Activated T-cell treated with anti-CD3 and anti-CD28 coated beads for 4 hours (primary cell): Measurements from ENCODE around the gene ATM.

Experiments used
- DNase-seq: peaks from one replicate; pipeline ENCODE4 v3.0.0-alpha.2; 2020

ATM gene, protein sequence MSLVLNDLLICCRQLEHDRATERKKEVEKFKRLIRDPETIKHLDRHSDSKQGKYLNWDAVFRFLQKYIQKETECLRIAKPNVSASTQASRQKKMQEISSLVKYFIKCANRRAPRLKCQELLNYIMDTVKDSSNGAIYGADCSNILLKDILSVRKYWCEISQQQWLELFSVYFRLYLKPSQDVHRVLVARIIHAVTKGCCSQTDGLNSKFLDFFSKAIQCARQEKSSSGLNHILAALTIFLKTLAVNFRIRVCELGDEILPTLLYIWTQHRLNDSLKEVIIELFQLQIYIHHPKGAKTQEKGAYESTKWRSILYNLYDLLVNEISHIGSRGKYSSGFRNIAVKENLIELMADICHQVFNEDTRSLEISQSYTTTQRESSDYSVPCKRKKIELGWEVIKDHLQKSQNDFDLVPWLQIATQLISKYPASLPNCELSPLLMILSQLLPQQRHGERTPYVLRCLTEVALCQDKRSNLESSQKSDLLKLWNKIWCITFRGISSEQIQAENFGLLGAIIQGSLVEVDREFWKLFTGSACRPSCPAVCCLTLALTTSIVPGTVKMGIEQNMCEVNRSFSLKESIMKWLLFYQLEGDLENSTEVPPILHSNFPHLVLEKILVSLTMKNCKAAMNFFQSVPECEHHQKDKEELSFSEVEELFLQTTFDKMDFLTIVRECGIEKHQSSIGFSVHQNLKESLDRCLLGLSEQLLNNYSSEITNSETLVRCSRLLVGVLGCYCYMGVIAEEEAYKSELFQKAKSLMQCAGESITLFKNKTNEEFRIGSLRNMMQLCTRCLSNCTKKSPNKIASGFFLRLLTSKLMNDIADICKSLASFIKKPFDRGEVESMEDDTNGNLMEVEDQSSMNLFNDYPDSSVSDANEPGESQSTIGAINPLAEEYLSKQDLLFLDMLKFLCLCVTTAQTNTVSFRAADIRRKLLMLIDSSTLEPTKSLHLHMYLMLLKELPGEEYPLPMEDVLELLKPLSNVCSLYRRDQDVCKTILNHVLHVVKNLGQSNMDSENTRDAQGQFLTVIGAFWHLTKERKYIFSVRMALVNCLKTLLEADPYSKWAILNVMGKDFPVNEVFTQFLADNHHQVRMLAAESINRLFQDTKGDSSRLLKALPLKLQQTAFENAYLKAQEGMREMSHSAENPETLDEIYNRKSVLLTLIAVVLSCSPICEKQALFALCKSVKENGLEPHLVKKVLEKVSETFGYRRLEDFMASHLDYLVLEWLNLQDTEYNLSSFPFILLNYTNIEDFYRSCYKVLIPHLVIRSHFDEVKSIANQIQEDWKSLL (N-terminal part only)

DNA sequence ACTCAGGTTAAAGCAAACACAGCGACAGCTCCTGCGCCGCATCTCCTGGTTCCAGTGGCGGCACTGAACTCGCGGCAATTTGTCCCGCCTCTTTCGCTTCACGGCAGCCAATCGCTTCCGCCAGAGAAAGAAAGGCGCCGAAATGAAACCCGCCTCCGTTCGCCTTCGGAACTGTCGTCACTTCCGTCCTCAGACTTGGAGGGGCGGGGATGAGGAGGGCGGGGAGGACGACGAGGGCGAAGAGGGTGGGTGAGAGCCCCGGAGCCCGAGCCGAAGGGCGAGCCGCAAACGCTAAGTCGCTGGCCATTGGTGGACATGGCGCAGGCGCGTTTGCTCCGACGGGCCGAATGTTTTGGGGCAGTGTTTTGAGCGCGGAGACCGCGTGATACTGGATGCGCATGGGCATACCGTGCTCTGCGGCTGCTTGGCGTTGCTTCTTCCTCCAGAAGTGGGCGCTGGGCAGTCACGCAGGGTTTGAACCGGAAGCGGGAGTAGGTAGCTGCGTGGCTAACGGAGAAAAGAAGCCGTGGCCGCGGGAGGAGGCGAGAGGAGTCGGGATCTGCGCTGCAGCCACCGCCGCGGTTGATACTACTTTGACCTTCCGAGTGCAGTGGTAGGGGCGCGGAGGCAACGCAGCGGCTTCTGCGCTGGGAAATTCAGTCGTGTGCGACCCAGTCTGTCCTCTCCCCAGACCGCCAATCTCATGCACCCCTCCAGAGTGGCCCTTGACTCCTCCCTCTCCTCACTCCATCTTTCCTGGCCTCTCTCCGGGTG lies at the start of gene ATM, which contains the start of gene NPAT:
ATM (plus strand) TSS at position 494 of the 774 bp plus-strand sequence. CDS start 4,558 bp downstream, outside the sequence.
NPAT (minus strand) TSS at position 65 of the 774 bp plus-strand sequence. CDS start 102 bp downstream, outside the sequence.
- DNase-seq, result peak; percentile 92

DNA sequence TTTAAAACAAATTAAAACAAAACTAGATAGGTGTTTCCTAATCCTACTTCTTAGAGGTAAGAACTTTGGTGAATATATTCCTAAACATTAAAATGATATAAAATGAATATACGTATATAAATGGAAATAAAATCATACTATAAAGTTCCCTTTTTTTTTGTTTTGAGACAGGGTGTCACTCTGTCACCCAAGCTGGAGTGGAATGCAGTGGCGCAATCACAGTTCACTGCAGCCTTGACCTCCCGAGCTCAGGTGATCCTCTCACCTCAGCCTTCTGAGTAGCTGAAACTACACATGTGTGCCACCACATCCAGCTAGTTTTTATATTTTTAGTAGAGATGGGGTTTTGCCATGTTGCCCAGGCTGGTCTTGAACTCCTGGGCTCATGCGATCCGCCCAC lies 45.3 kb upstream of the ATM start:
- DNase-seq, result no peak

DNA sequence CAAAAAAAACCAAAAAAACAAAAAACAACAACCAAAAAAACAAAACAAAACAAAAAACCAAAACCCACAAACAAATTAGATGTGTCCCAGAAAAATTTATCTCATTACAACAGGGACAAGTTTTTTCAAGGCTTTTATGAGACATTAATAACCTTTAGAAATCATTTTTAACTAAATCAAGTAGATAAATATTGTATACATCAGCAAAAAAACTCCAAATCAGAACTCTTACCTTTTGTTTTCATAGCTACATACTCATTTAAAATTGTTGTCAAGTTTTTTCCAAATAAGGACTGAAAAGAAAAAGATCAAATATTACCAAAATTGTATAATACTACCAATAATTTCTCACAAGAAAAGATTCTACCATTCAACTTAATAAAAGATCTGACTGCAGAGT lies 29.1 kb upstream of the ATM start:
- DNase-seq, result no peak

DNA sequence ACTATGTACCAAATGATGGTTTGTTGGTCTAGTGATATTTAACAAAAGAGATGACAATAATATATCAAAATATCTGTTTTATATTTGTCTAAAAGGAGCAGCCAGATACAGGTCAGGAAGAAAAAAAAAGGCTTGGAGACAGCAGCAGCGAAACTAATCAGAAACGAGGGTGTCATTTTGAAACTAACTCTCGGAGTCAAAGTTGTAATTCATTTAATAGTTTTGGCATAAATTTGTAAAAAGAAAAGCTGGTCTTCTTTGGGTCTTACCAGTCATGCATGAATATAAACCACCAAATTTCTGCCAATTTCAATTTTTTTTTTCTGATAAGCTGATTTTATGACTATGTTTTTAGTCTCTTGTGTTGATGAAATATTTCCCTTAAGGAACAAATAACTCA lies 26.0 kb upstream of the ATM start:
- DNase-seq, result no peak

DNA sequence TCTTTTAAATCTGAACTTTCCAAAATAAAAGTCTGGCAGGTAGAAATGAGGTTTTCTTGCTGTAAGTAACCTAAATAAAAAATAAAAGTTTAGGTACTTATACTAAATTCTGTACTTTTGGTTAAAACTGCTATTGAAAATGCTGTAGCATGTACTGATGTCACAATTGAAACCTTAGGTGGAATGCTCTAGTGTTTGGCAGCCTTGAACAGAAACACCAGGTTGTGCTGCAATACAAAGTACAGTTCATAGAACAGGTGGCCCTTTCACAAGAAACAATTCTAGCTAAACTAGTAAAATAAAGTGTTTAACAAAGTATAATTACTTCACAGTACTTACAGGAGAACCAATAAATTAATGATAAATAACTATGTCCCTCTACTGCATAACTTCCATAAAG lies 25.5 kb upstream of the ATM start:
- DNase-seq, result no peak

DNA sequence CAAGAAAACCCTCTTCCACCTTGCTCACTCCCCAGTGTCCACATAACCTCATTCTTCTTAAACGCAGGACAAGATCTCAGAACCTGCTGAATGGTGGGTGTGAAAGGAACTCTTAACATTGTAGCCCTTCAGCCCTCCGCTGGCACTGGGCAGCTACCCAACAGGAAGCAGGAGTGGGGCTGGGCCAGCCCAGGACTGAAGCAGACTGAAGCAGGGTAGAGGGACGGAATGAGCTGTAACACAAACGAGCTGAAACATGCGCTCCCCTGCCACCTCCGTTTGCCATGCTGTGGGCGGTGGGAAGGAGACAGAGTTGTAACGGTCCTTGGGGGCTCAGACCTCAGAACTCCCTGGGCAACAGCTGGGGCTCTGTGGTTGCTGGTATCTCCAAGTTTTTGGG lies 24.0 kb upstream of the ATM start:
- no peak for DNase-seq

DNA sequence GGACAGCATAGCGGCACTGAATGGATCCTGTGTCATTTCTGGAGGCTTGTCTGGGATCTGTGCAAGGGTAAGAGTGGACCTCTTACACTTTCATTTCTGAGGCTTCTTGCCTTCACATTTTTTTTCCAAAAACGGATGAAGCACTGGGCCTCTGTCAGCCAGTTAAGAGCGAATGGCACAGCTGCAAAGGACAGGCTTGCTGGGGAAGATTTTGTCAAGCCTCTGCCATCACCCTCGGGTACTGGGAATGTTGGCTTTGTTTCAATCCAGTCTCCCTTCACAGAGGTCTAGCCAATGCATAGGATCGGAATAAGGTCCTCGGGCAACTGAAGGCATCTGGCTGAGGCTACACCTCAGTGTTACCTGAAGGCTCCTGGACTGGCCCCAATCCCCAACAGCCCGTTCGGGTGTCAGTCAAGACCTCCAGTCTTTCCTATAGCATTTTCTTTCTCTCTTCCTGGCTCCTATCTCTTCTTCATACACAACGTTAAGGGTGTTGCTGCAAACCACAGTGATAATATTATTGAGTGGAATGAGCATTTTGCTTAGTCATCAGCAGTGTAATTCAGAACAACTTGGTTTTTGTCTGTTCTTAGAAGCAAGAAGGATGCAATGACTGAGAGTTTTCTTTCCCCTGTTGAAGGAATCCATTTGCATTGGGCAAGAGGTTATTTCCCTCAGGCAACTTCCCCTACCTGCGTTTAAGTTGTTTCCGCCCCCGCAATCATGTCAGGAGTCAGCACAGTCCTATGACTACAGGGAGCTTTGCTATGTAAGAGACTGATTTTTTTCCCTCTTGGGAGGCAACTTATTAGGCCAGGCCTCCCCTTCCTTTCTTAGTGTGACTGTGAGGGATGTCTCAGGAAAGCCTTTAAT lies 23.2 kb upstream of the ATM start:
- DNase-seq, result peak; percentile 33

DNA sequence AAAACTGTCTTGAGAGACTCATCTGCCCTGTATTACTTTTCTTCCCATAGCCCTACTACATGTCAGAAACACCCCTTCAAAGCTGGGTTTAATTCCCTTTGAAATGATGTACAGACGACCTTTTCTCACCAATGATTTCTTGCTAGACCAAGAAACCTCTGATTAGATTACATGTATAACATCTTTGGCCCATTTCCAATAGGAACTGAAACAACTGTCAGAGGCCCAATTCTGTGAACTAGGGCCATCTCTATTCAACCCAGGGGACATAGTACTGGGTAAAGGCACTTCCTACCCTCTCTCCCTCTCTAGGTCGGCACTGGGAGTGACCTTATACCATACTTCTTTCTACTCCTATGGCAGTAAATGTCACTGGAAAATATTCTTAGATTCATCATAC lies 19.8 kb upstream of the ATM start:
- no peak for DNase-seq

DNA sequence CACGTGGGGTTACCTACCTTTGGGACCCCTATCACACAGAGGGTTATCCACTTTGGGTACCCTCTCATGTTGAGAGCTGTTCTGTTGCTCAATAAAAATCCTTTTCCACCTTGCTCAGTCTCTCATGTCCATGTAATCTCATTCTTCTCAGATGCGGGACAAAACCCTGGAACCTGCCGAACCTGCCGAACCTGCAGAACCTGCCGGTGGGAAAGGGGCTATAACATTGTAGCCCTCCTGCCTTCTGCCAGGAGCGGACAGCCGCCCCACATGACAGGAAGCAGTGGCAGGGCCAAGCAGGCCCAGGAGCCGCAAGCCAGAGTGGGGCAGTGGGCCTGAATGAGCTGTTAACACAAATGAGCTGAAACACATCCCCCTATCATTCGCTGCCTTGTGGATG lies 18.5 kb upstream of the ATM start:
- DNase-seq, result no peak

DNA sequence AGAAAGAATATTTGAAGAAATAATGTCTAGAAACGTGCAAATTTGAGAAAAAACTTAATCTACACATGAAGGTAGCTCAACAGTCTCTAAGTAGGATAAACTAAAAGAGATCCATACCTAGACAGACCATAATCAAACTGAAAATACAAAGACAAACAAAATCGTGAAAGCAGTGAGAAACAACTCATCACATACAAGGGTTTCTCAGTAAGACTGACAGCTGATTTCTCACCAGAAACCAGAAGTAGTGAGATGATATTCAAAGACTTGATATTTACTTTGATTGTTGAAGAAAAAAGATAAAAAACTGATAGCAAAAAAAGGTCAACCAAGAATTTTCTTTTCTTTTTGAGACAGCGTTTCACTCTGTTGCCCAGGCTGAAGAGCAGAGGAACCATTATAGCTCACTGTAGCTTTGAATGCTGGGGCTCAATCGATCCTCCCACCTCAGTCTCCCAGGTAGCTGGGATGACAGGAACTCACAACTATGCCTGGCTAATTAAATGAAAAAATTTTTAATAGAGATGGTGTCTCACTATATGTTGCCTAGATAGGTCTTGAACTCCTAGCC lies 17.9 kb upstream of the ATM start:
- no peak for DNase-seq

DNA sequence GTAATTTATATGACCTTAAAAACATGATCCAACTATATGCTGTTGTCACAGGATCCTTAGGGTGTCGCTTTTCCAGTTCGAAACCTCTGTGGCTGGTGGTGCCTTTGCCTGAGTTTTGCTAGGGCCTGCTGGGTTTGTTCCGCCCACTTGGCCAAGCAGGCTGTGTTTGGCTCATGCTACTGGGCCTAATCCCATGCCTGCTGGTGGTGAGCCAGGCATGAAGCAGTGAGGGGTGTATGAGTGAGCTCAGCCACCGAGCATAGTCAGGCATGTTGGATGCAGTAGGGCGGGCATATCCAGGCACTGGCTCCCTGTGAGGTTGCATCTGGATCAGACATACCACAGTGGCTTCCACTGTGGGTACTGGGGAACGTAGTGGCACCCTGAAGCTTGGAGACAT lies 16.7 kb upstream of the ATM start:
- no peak for DNase-seq

DNA sequence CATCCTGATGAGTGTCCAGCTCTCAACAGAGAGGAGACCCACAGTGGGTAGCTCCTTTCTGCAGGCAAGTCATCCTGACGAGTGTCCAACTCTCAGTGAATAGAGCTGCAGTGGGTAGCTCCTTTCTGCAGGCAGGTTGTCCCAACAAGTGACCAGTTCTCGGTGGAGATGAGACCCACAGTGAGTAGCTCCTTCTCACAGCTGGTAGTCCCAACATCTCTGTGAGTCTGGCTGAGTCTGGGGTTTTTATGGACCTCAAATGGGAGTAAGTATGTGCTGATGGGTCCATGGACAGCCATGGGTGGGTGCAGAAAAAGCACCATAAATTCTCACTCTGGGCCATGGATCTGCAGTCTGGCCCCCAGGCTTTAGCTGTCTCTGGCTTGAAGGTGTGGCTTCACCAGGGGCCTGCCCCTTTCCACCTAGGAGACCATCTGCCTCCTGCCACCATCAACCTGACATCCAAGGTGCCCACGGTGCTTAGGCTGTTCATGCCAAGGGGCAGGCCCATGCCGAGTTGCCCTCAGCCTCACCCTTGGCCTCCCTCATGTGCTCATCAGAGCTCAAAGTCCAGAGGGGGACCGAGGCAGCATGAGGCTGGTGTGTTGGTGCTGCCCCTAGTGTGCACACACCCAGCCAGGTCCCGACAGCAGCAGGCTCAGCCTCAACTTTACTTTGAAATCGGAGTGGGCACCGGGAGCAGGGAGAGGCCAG lies 15.7 kb upstream of the ATM start:
- no peak for DNase-seq

DNA sequence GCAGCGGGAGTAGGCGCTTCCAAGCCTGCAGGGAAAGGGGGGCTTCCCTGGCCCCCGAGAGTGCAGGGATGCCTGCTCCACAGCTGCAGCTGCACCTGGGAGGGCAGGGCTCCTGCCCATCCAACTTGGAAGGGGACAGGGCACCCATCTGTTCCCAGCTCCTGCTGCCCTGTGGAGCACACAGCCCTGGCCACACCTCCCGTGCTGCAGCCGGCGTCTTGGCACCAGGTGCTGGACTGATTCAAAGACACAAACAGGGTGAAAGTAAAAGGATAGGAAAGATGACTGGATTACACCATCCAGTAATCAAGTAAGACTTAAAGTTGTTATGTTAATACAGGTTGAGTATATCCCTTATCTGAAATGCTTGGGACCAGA lies 15.2 kb upstream of the ATM start:
- no peak for DNase-seq

DNA sequence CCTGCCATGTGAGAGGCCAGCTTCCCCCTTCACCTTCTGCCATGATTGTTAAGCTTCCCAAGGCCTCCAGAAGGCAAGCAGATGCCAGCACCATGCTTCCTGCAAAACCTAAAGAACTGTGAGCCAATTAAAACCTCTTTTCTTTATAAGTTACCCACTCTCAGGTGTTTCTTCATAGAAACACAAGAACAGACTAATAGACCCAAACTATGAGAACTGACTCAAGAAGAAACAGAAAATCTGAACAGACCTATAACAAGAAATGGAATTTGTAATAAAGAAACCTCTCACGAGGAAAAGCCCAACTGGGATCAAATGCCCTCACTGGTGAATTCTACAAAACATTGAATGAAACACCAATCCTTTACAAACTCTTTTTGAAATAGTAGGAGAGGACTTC lies 12.4 kb upstream of the ATM start:
- no peak for DNase-seq

DNA sequence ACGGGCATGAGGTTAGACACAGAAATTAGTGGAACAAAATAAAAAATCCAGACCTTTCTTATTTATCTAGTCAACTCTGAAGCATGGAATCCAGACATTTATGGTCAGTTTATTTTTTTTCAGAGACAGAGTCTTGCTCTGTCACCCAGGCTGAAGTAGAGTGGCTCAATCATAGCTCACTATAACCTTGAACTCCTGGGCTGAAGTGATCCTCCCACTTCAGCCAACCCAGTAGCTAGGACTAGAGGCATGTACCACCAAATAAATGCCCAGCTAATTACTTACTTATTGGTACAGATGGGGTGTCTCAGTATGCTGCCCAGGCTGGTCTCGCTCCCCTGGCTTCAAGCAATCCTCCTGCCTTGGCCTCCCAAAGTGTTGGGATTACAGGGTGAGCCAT lies 9.1 kb upstream of the ATM start:
- no peak for DNase-seq

DNA sequence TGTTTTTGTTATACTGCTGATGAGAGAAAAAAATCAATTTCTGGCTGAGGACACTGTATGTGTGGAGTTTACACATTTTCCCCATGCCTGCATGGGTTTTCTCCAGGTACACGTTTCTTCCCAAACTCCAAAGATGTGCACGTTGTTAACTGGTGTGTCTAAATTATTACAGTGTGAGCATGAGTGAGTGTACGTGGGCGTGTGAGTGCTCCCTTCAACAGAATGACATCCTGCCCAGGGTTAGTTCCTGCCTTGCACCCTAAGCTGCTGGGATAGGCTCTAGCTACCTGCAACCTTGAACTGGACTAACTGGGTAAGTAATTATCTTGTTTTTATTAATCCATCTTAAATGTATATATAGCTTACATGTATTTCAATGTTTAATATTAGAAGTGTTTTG lies 5.9 kb upstream of the ATM start:
- peak; percentile 30 for DNase-seq

DNA sequence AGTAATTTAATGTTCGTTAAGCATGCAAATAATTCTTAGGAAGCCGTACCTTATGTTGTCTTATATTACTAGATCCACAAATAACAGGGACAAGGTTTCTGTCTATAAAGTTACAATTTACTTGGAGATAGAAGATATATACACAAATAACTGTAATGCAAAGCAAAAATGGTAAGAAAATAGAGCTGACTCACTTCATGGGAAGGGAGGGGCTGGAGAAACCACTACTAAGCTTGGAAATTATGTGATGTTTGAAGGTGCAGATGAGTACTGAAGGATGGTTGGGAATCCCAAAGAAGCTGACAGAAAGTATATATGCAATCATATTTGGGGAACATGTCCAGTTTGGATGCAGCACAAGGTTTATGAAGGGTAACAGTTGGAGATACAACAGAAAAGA lies 4.4 kb upstream of the ATM start:
- DNase-seq, result no peak

DNA sequence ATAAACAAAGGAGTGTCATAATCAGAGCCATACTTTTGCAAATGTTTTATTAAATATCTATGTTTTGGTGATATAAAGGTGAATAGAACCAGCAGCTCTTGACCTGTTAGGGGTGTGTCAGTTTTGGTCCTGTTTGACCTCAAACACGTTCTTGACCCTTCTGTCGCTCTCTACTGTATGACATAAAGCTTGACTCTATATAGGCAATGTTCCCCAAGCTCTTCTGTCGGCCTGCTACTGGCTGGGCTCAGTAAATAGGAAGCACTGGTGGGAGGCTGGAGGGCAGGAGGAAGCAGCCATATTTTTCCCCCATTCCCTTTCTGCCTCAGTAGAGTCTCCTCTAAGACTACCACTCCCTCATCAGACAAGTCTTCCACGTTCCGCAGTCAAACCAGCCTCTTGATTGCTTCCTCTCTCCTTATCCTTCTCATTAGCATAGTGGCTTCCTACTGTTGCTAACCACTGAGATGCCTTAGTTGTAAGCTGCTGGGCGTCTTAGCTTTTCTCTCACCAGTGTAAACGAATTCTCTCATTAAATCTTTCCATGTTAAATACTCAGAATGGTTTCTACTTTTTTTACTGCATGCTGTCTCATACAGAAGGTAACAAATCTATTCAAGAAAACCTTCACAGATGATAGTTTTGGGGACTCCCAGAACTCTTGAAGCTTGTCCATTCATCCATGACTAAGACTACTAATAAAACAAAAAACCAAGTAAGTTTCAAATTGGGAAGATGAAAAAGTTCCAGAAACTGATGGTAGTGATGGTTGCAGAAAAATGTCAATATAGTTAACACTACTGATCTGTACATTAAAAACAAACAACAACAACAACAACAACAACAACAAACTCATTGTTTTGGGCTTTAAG lies 3.7 kb upstream of the ATM start:
- DNase-seq, result no peak

DNA sequence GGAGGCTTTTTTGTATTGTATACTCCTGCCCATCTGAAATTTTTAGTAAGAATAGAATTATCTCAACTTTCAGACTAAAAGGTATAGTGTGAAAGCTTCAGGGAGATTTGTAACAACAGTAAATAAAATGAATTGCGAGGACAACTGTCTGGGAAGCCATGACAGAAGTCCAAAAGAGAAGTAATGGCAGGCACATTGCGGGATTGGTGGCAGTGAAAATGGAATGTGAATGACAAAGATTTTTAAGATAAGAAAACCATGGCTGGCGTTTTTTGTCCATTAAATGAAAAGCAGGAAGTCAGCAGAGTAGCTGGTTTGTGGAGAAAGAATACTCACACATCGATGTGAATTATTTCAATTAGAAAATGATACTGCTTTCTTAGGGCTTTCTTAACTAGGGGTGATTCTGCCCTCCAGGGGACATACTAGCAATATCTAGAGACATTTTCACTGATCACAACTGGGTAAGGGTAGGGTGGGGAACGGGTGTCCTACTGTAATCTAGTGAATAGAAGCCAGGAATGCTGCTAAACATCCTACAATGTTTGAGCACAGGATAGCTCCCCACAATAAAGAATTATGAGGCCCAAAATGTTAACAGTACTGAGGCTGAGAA lies 2.0 kb upstream of the ATM start:
- no peak for DNase-seq
